Measurements from ENCODE around the gene PDE4D.

Gene PDE4D

DNA sequence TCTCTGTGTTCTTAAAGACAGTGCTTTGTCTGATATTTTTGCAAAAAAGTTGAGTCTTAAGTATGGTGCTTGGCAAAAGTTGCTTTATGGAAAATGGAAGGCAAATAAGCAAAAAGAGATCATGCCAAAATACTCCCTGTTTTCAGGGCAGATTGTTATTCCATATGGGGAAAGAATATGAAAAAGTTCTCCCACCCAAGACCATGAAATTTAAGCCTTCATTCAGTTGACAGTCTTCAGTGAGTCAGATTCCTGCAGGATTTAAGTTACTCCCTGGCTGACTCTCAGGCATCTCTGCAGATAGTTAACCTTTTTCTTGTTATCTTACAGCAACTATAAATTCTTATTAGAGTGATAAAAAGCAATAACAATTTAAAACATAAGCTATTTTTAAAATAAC lies 601.6 kb downstream of the PDE4D start:
- no peak for FAIRE-seq
- TF ChIP-seq, protein P1, sequence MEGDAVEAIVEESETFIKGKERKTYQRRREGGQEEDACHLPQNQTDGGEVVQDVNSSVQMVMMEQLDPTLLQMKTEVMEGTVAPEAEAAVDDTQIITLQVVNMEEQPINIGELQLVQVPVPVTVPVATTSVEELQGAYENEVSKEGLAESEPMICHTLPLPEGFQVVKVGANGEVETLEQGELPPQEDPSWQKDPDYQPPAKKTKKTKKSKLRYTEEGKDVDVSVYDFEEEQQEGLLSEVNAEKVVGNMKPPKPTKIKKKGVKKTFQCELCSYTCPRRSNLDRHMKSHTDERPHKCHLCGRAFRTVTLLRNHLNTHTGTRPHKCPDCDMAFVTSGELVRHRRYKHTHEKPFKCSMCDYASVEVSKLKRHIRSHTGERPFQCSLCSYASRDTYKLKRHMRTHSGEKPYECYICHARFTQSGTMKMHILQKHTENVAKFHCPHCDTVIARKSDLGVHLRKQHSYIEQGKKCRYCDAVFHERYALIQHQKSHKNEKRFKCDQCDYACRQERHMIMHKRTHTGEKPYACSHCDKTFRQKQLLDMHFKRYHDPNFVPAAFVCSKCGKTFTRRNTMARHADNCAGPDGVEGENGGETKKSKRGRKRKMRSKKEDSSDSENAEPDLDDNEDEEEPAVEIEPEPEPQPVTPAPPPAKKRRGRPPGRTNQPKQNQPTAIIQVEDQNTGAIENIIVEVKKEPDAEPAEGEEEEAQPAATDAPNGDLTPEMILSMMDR (IDR thresholded peaks at IDR 0.05; ENCODE audit: insufficient read depth, missing control alignments) = no peak
- no peak for DNase-seq (ENCODE audit: insufficient read length, low spot score)

DNA sequence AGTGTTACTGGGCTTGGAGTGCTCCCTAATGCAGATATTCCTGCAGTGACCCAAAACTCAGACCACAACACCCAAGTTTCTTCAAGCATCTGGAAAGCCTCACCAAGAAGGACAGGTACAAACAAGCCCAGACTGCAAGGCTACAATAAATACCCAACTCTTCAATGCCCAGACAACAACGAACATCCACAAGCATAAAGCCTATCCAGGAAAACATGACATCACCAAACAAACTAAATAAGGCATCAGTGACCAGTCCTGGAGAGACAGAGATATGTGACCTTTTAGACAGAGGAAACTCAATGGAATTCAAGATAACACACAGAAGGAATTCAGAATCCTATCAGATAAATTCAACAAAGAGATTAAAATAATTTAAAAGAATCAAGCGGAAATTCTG lies 605.6 kb downstream of the PDE4D start:
- TF ChIP-seq, protein P1 (IDR thresholded peaks at IDR 0.05; ENCODE audit: insufficient read depth, missing control alignments) = no peak
- FAIRE-seq (no peak), DNase-seq (ENCODE audit: insufficient read length, low spot score) (no peak)

DNA sequence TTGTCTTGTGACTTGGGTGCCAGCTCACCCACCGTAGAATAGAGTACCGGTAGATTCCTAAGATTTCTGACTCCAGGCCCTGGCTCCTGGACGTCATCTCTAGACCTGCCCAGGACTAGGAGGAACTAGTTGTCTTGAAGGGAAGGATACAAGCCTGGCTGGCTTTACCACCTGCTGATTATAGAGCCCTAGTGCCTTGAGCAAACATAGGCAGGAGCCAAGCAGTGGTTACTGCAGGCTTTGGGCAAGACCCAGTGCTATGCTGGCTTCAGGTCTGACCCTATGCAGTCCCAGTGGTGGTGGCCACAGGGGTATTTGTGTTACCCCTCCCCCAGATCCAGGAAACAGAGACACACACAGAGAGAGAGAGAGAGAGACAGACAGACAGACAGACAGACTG lies 606.2 kb downstream of the PDE4D start:
- FAIRE-seq (no peak), DNase-seq (ENCODE audit: insufficient read length, low spot score) (no peak)
- TF ChIP-seq, protein P1 (IDR thresholded peaks at IDR 0.05; ENCODE audit: insufficient read depth, missing control alignments) = no peak

DNA sequence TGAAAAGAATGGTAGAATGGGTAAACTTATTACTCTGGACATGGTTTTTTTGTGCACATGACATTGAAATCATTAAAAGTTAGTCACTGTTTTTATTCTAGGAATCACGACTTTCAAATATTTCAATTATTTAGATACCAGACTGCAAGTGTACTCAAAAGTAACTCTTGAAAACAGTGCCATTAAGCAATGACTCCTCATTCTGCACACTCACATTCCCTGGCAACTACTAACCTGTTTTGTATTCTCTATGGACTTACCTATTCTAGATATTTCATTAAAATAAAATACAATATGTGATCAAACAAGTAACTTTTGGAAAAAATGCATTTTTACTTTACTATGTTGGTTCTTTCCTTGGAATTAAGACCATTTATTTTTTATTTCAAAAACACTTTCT lies 607.0 kb downstream of the PDE4D start:
- TF ChIP-seq, protein P1 (IDR thresholded peaks at IDR 0.05; ENCODE audit: insufficient read depth, missing control alignments) = no peak
- FAIRE-seq (no peak), DNase-seq (ENCODE audit: insufficient read length, low spot score) (no peak)

DNA sequence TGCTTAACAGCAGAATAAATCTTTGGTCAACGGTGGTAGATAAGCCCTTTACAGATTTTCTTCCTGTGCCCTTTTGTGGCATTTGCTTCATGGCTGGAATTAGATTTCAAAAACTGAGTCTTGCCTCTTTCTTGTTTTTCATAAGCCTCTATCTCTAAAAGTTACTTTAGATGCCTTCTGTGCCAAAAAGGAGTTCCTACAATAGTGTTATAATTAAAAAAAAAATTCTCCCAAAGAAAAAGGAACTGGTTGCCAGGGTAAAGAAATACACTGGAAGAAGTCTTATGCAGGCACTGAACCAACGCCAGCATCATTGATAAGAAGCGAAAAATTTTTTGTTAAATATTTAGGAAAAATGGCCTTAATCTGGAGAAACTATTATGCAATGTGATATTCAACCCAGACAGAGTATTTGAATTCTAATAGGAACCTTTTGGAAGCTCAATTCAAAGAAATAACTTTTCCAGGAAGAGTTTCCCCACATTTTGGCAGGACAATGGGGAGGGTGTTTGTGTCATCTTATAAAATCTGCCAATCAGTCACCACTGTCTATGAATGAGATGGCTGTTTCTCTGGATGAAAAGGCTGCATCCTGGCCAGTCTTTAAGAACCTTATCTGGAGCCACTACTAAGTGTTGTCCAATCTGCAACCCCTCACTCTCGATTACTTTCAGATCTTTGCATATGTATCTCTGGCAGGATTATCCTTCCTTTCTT lies 608.1 kb downstream of the PDE4D start:
- TF ChIP-seq, protein P1 (IDR thresholded peaks at IDR 0.05; ENCODE audit: insufficient read depth, missing control alignments) = no peak
- FAIRE-seq (no peak), DNase-seq (ENCODE audit: insufficient read length, low spot score) (no peak)

DNA sequence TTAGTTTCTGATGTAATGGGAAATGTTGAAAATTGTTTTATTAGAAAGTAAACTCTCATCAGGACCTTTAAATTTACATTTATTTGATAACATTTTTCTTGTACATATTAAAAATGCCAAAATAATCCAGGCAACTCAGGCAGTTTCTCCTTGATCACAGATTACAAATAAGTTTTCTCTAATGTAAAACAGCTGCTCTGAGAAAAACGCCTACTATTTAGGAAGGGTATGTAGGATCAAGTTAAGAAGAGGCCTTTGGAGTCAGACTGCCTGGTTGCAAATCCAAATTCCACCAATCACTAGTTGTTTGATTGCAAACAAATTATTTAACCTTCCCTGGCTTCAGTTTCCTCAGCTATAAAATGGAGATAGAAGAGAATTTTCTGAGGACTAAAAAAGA lies 610.8 kb downstream of the PDE4D start:
- FAIRE-seq (no peak), DNase-seq (ENCODE audit: insufficient read length, low spot score) (no peak)
- TF ChIP-seq, protein P1 (IDR thresholded peaks at IDR 0.05; ENCODE audit: insufficient read depth, missing control alignments) = no peak

DNA sequence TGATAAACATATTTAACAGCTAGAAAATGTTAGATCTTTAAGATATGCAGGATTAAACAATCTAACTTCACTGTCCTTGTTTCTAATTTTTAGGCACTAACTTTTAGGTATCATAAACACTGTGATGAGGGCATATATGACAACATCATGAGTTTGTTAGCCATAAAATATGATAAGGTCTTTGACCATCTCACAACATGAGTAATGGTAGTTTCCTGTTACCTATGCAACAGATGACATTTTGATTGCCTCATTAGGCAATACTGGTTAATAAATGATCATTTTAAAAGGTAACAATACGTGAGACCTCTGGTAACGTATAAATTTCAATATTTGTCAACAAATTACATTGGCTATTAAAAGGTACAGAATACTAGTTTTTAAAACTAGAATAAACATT lies 613.5 kb downstream of the PDE4D start:
- DNase-seq (ENCODE audit: insufficient read length, low spot score) (no peak), FAIRE-seq (no peak)
- TF ChIP-seq, protein P1 (IDR thresholded peaks at IDR 0.05; ENCODE audit: insufficient read depth, missing control alignments) = no peak
